Raji (cell line): ENCODE results near the gene SLC35B2.

Experiments
- POLR2A ChIP-seq: IDR thresholded peaks from 2 replicates; pipeline ENCODE4 v1.6.1; 2011; ENCODE audit warnings: low read depth, low read length, control low read depth; ENCODE audit not compliant: insufficient read depth

SLC35B2 gene

GRCh38 chr6:44254191-44255104 lies 2.9 kb downstream of the SLC35B2 start:
- TF ChIP-seq POLR2A = no peak

DNA sequence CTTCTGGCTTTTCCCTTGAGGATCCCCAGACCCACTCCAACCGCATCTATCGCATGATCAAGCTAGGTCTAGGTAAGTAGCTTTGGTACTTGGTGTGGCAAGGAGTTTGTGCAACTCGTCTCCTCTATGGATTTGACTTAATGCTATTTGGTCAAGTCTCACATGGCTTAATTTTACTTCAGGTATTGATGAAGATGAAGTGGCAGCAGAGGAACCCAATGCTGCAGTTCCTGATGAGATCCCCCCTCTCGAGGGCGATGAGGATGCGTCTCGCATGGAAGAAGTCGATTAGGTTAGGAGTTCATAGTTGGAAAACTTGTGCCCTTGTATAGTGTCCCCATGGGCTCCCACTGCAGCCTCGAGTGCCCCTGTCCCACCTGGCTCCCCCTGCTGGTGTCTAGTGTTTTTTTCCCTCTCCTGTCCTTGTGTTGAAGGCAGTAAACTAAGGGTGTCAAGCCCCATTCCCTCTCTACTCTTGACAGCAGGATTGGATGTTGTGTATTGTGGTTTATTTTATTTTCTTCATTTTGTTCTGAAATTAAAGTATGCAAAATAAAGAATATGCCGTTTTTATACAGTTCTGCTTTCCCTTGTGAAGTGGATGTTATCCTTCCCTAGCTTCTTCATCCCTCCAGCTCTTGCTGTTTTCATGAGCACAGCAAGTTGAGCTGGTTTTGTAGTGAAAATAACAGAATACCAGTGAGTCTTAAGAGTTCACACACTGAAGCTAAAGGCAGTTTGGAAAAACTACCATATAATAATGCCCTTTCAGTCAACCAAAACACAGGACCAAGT lies 3.8 kb downstream of the SLC35B2 start:
- no peak for TF ChIP-seq POLR2A

DNA sequence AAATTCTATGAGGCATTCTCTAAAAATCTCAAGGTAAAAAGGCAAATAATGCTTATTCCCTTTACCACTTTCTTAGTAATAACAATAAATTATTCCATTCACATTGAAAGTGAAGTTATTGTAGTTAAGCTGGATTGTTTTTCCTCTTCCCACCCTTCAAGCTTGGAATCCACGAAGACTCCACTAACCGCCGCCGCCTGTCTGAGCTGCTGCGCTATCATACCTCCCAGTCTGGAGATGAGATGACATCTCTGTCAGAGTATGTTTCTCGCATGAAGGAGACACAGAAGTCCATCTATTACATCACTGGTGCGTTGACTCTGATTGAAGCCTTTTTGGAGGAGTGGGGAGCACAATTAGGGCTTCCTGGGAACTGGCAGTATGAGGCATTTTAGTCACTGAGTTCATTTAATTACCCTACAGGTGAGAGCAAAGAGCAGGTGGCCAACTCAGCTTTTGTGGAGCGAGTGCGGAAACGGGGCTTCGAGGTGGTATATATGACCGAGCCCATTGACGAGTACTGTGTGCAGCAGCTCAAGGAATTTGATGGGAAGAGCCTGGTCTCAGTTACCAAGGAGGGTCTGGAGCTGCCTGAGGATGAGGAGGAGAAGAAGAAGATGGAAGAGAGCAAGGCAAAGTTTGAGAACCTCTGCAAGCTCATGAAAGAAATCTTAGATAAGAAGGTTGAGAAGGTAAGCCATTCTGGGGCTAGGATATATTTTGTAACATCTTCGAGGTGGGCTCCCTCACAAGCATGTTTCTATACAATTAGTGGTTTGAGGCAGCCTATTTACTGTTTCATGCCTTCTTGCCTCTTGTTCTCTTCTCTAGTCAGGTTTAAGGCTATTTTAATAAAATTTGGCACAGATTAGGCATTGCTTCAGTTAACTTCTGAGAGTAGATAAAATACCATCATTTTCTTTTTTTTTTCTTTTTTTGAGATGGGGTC lies 5.5 kb downstream of the SLC35B2 start:
- TF ChIP-seq POLR2A = no peak

DNA sequence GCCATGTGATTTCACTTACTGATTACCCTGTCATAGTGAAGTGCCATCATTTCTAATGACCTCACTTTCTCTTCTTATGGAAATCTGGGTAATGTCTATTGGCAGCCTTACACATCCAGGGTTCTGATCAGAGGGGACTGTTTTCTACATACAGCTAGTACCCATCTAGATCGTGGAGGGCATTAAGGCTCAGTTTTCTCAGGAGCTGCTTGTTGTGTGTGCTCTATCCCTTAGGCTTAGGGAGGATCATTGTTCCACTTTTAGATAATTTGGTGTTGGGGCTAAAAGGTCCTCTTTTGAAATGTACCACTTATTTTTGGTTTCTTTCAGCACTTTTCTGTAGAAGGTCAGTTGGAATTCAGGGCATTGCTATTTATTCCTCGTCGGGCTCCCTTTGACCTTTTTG lies 6.6 kb downstream of the SLC35B2 start:
- TF ChIP-seq POLR2A = no peak

DNA sequence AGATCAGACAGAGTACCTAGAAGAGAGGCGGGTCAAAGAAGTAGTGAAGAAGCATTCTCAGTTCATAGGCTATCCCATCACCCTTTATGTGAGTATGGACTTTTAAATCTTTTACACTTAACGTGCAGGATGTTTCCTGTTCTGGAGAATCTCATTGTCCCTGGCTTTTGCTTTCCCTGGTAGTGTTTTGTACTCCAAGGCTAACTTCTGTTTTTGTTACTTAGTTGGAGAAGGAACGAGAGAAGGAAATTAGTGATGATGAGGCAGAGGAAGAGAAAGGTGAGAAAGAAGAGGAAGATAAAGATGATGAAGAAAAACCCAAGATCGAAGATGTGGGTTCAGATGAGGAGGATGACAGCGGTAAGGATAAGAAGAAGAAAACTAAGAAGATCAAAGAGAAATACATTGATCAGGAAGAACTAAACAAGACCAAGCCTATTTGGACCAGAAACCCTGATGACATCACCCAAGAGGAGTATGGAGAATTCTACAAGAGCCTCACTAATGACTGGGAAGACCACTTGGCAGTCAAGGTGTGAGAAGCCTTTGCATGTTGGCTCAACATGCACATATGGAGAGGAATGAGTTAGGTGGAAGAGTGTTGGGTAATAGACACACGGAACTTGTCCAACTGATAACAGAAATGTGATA lies 7.1 kb downstream of the SLC35B2 start:
- no peak for TF ChIP-seq POLR2A

- no peak for TF ChIP-seq POLR2A
Measured at GRCh38 chr6:44249082-44249748, 8.1 kb downstream of the SLC35B2 start.

DNA sequence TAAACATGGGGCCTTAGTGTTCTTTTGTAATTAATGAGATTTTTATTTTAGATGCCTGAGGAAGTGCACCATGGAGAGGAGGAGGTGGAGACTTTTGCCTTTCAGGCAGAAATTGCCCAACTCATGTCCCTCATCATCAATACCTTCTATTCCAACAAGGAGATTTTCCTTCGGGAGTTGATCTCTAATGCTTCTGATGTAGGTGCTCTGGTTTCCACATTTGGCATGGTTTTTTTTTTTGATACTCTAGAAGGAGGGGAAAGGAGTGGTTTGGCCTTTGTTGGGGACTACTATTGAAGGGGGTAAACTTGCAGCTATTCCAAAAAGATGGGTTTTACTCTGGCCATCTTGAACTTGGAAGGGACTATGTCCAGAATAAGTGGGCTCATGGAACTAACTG lies 8.7 kb downstream of the SLC35B2 start:
- TF ChIP-seq POLR2A = no peak

GRCh38 chr6:44247338-44248302 lies 9.7 kb downstream of the SLC35B2 start:
- no peak for TF ChIP-seq POLR2A

DNA sequence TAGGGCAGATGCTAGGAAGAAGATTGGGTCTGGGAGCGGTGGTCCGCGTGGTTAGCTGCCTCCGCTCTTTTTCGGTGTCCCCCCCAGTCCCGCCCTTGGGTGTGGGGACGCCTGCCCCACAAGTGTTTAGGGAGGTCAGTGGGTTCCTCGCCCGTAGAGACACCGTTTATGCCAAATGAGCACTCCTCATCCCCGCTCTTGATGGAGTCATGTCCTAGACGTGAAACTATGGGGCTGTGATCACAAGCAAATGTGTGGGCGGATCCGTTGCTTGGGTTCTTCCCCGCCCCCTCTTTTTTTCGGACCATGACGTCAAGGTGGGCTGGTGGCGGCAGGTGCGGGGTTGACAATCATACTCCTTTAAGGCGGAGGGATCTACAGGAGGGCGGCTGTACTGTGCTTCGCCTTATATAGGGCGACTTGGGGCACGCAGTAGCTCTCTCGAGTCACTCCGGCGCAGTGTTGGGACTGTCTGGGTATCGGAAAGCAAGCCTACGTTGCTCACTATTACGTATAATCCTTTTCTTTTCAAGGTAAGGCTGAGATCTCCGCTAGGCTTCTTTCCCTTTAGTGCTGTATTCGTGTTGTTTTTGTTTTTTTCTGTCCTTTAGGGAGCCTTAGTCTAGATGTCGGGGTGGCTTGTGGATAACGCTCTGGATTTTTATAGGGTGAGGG lies 10.5 kb downstream of the SLC35B2 start, which contains the start of gene HSP90AB1:
HSP90AB1 (plus strand) TSS at position 439 of the 675 bp plus-strand sequence. CDS start 1,529 bp downstream, outside the sequence.
- TF ChIP-seq POLR2A = peak; percentile 100

GRCh38 chr6:44245912-44246662 lies 11.2 kb downstream of the SLC35B2 start:
- TF ChIP-seq POLR2A = no peak

- TF ChIP-seq POLR2A = no peak
Measured at GRCh38 chr6:44245391-44245911, 11.9 kb downstream of the SLC35B2 start.
